MM.1S (cell line): ENCODE results near the gene DNM1.
A peak's percentile ranks its signal among the peaks of the same experiment; 100 is the strongest.

ENCODE experiments used
- DNase-seq: peaks from one replicate; pipeline ENCODE4 v3.0.0-alpha.2; 2015
- H2AFZ ChIP-seq: fragments of 300-600 bp; sonication (generic); 2 replicates; pipeline ENCODE4 v1.6.0; 2016; ENCODE audit warnings: antibody characterized with exemption, low read length
- H3F3A ChIP-seq: fragments of 300-600 bp; sonication (generic); 2 replicates; pipeline ENCODE4 v1.6.1; 2016; ENCODE audit warnings: mild to moderate bottlenecking, antibody characterized with exemption, low read length, moderate library complexity, mixed read lengths; ENCODE audit not compliant: insufficient read depth
- H3K27ac ChIP-seq: fragments of 300-600 bp; sonication (generic); 2 replicates; pipeline ENCODE4 v1.5.1; 2016; ENCODE audit warnings: mild to moderate bottlenecking, low read length
- H3K27me3 ChIP-seq: fragments of 300-600 bp; sonication (generic); replicated peaks from 2 replicates; pipeline ENCODE4 v1.6.0; 2016; ENCODE audit warnings: low read length; ENCODE audit not compliant: insufficient read depth
- H3K36me3 ChIP-seq: fragments of 300-600 bp; sonication (generic); replicated peaks from 2 replicates; pipeline ENCODE4 v1.6.1; 2016; ENCODE audit warnings: mild to moderate bottlenecking, low read length, mixed read lengths; ENCODE audit not compliant: insufficient read depth
- H3K4me1 ChIP-seq: fragments of 300-600 bp; sonication (generic); 2 replicates; pipeline ENCODE4 v1.6.1; 2016; ENCODE audit warnings: low read length, mixed read lengths
- H3K4me2 ChIP-seq: fragments of 300-600 bp; sonication (generic); 2 replicates; pipeline ENCODE4 v1.6.0; 2016; ENCODE audit warnings: low read depth, low read length
- H3K4me3 ChIP-seq: fragments of 300-600 bp; sonication (generic); 2 replicates; pipeline ENCODE4 v1.5.1; 2016; ENCODE audit warnings: low read length, mixed read lengths
- H3K79me2 ChIP-seq: fragments of 300-600 bp; sonication (generic); 2 replicates; pipeline ENCODE4 v1.6.1; 2016; ENCODE audit warnings: mixed run types, low read length, mixed read lengths
- H3K9ac ChIP-seq: fragments of 300-600 bp; sonication (generic); 2 replicates; pipeline ENCODE4 v1.6.1; 2016; ENCODE audit warnings: low read length, mixed read lengths
- H3K9me2 ChIP-seq: fragments of 300-600 bp; sonication (generic); replicated peaks from 2 replicates; pipeline ENCODE4 v1.6.1; 2016; ENCODE audit warnings: mild to moderate bottlenecking, low read length, mixed read lengths; ENCODE audit not compliant: insufficient read depth
- H3K9me3 ChIP-seq: fragments of 300-600 bp; sonication (generic); replicated peaks from 2 replicates; pipeline ENCODE4 v1.6.1; 2016; ENCODE audit warnings: mild to moderate bottlenecking, low read length, mixed read lengths; ENCODE audit not compliant: insufficient read depth
- H4K20me1 ChIP-seq: fragments of 300-600 bp; sonication (generic); 2 replicates; pipeline ENCODE4 v1.6.1; 2016; ENCODE audit warnings: mild to moderate bottlenecking, low read length, moderate library complexity, mixed read lengths; ENCODE audit not compliant: insufficient read depth
- EZH2 ChIP-seq: fragments of 300-600 bp; sonication (generic); optimal IDR thresholded peaks from 2 replicates; pipeline ENCODE3; 2017; ENCODE audit warnings: low read depth, mild to moderate bottlenecking, antibody characterized with exemption, low read length, mixed read lengths
- EZH2phosphoT487 ChIP-seq: fragments of 300-600 bp; sonication (generic); IDR thresholded peaks from 2 replicates; pipeline ENCODE4 v1.6.1; 2018; ENCODE audit warnings: antibody characterized with exemption, low read length
- TF ChIP-seq, protein P1 (sequence below): fragments of 300-600 bp; sonication (generic); IDR thresholded peaks from 2 replicates; pipeline ENCODE4 v1.5.1; 2016; ENCODE audit warnings: antibody characterized with exemption, low read length, mixed read lengths

Gene DNM1

DNA sequence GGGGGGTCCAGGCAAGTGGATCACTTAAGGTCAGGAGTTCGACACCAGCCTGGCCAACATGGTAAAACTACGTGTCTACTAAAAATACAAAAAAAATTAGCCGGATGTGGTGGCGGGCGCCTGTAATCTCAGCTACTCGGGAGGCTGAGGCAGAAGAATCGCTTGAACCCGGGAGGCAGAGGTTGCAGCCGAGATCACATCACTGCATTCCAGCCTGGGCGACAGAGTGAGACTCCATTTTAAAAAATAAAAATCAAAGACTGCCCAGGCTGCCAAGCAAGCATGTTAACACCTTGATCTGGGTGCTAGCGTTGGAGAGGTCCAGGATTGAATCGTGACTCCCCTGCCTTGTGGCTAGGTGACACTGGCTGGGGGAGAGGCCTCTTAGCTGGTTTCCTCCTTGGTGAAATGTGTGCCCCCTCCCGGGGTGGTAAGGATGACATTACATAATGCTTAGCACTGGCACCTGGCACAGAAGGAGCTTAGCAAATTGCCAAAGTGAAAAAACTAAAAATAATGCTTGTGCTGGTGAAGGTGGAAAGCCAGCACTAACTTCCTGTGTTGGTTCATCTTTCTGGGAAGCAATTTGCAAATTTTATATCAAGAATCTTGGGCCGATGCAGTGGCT, 9.6 kb upstream of the DNM1 start:
- no peaks in the 10 kb centered on the region for H4K20me1 ChIP-seq
- H3K9ac ChIP-seq: no peak overlapping the region
- DNase-seq: no peak
- peaks cover 8% of the 10 kb centered on the region; the same call in 1 of the 2 replicates for H3F3A ChIP-seq
- H3K4me3 ChIP-seq: no peak overlapping the region
- peaks cover 17% of the 10 kb centered on the region for H3K79me2 ChIP-seq
- H3K27ac ChIP-seq: no peak overlapping the region
- H3K4me1 ChIP-seq: peaks cover 6% of the 10 kb centered on the region; the same call in 1 of the 2 replicates
- H2AFZ ChIP-seq: no peak overlapping the region
- no peaks in the 10 kb centered on the region for H3K27me3 ChIP-seq
- TF ChIP-seq, protein P1, sequence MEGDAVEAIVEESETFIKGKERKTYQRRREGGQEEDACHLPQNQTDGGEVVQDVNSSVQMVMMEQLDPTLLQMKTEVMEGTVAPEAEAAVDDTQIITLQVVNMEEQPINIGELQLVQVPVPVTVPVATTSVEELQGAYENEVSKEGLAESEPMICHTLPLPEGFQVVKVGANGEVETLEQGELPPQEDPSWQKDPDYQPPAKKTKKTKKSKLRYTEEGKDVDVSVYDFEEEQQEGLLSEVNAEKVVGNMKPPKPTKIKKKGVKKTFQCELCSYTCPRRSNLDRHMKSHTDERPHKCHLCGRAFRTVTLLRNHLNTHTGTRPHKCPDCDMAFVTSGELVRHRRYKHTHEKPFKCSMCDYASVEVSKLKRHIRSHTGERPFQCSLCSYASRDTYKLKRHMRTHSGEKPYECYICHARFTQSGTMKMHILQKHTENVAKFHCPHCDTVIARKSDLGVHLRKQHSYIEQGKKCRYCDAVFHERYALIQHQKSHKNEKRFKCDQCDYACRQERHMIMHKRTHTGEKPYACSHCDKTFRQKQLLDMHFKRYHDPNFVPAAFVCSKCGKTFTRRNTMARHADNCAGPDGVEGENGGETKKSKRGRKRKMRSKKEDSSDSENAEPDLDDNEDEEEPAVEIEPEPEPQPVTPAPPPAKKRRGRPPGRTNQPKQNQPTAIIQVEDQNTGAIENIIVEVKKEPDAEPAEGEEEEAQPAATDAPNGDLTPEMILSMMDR: no peak
- TF ChIP-seq EZH2phosphoT487 (no peak), EZH2 (no peak)
- no peaks in the 10 kb centered on the region for H3K9me2 ChIP-seq
- H3K9me3 ChIP-seq: no peaks in the 10 kb centered on the region
- H3K36me3 ChIP-seq: no peaks in the 10 kb centered on the region
- H3K4me2 ChIP-seq: no peak overlapping the region

DNA sequence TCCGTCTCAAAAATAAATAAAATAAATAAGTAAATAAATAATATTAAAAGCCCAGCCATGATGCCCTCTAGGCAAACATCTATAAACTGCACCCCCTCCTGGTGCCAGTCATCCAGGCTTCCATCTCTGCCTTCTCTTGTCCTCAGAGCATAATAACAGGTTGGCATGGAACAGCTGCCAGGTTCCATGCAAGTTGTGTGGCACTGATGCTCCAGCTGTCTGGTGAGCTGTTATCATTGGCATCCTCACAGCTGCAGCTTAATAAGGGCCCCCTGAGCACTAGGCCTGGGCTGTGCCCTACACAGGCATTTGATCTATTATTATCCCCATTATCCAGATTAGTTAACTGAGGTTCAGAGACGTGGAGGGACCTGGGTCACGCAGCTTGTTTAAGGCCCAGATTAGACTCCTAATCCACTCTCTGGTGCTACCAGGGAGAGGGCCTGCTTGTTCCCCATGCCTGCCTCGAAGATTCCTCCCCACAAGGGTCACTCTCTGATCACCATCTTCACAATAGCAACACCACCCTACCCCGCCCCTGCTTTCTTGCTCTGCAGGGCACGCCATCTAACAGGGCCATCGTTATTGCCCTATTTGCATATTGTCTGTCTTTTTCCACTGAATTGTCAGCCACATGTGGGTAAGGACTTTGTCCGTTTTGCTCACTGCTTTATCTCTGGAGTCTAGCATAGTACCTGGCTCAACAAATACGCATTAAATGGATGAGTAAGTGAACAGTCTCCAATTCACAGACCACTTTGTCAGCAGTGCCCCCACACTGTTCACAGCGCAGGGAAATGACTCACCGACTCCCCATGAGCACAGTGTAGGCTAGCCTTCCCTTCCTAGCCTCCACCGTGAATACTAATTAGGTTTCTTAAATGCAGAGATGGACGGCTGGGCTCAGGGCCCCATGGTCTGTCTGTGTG, 1.5 kb upstream of the DNM1 start:
- Histone ChIP-seq H3K4me2 (no peak overlapping the region), H3K4me3 (no peak overlapping the region), H3K9me3 (no peaks in the 10 kb centered on the region), H3K27ac (no peak overlapping the region), H4K20me1 (no peaks in the 10 kb centered on the region), H3K36me3 (no peaks in the 10 kb centered on the region), H3F3A (no peaks in the 10 kb centered on the region), H3K9me2 (no peaks in the 10 kb centered on the region), H3K9ac (no peak overlapping the region), H3K27me3 (peaks cover 26% of the 10 kb centered on the region), H2AFZ (no peak overlapping the region), H3K4me1 (0 out of 2 replicates have a peak, but pooled peaks cover 3% of the 10 kb centered on the region), H3K79me2 (no peaks in the 10 kb centered on the region)
- no peak for DNase-seq
- TF ChIP-seq, protein P1: no peak
- TF ChIP-seq EZH2phosphoT487 (no peak), EZH2 (no peak)

DNA sequence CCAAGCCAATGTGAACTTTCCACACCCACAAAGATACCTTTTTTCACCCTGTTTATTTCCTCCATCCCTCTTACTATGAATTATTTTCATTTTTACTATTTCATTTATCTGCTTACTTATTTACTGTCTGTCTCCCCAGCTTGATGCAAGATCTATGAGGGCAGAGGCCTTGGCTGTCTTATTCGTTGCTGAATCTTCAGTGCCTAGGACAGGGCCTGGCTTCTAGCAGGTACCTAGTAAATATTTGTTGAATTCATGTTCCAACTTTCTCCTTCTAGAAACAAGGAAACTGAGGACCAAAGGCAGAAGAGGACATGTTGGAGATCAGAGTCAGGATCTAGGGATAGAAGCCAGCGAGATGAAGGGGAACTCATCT, 543 bp upstream of the DNM1 start:
- no peaks in the 10 kb centered on the region for H4K20me1 ChIP-seq
- peaks cover 30% of the 10 kb centered on the region for H3K27me3 ChIP-seq
- no peak overlapping the region for H3K4me3 ChIP-seq
- no peaks in the 10 kb centered on the region for H3K9me2 ChIP-seq
- no peaks in the 10 kb centered on the region for H3K36me3 ChIP-seq
- DNase-seq: no peak
- H3K27ac ChIP-seq: no peak overlapping the region
- no peak overlapping the region for H3K9ac ChIP-seq
- no peaks in the 10 kb centered on the region for H3F3A ChIP-seq
- no peak for TF ChIP-seq EZH2
- TF ChIP-seq, protein P1: no peak
- no peak for TF ChIP-seq EZH2phosphoT487
- no peaks in the 10 kb centered on the region for H3K79me2 ChIP-seq
- H3K9me3 ChIP-seq: no peaks in the 10 kb centered on the region
- H3K4me1 ChIP-seq: 0 out of 2 replicates have a peak, but pooled peaks cover 3% of the 10 kb centered on the region
- H3K4me2 ChIP-seq: peak overlapping the region; percentile 46; the same call in 1 of the 2 replicates
- peak overlapping the region; percentile 43; the same call in 1 of the 2 replicates for H2AFZ ChIP-seq
